OCI-LY3 (cell line): Measurements from ENCODE around the gene KAZN.

Experiments used
- CTCF ChIP-seq: fragments of 200-600, 300-600 bp; sonication (generic); IDR thresholded peaks from 2 replicates; pipeline ENCODE4 v1.5.1; 2014; ENCODE audit warnings: antibody characterized with exemption, low read length, low read depth
- EZH2phosphoT487 ChIP-seq: fragments of 200-600 bp; shearing (Covaris generic); IDR thresholded peaks from 2 replicates; pipeline ENCODE4 v1.6.1; 2018; ENCODE audit warnings: antibody characterized with exemption, mixed run types, low read depth

- TF ChIP-seq CTCF, result no peak
- no peak for TF ChIP-seq EZH2phosphoT487
These were observed 282.2 kb downstream of the KAZN start for GRCh38 chr1:14880456-14881316.
